HFFc6 (cell line): ENCODE data around the gene WDR31. TPM values are rescaled to one million over a fixed set of nuclear protein-coding genes. Genes with fewer than 3 reads are reported as not detected.

Experiments used
- DNase-seq: peaks from one replicate; pipeline ENCODE4 v3.0.0-alpha.2; 2018
- H3K27ac Mint-ChIP-seq: 2 replicates; pipeline ENCODE4 v1.8.0; 2020; ENCODE audit warnings: mild to moderate bottlenecking, mixed read lengths
- H3K27me3 Mint-ChIP-seq: 2 replicates; pipeline ENCODE4 v1.8.0; 2021; ENCODE audit warnings: mild to moderate bottlenecking, moderate library complexity, mixed read lengths; ENCODE audit not compliant: insufficient read depth
- H3K36me3 Mint-ChIP-seq: 2 replicates; pipeline ENCODE4 v1.8.0; 2021; ENCODE audit warnings: low read depth, mixed read lengths
- H3K4me1 Mint-ChIP-seq: 2 replicates; pipeline ENCODE4 v1.8.0; 2020; ENCODE audit warnings: low read depth, mixed read lengths
- H3K4me3 Mint-ChIP-seq: 2 replicates; pipeline ENCODE4 v1.8.0; 2020; ENCODE audit warnings: mild to moderate bottlenecking, moderate library complexity, mixed read lengths
- H3K9me3 Mint-ChIP-seq: 2 replicates; pipeline ENCODE4 v1.8.0; 2020; ENCODE audit warnings: mild to moderate bottlenecking, mixed read lengths
- total RNA-seq, 6 experiments: library from RNA; stranded (reverse); fragmentation: NEBNext Ultra II Directional; extraction: Animal tissue kit (Norgen Biotek cat#: 25700); gene quantifications; 2 replicates in 1 of 6; 3 replicates in 5 of 6; pipeline ENCODE4 v1.2.3, GENCODE V29; 2021
- TF ChIP-seq, protein P1 (sequence below): fragments of 200-600 bp; sonication (generic); IDR thresholded peaks from 2 replicates; pipeline ENCODE4 v1.5.0; 2021; ENCODE audit warnings: antibody characterized with exemption, mild to moderate bottlenecking

Gene WDR31
- total RNA-seq, 6 experiments from 2014 or later: 0.84 to 1.6 (median 1.0) TPM

DNA sequence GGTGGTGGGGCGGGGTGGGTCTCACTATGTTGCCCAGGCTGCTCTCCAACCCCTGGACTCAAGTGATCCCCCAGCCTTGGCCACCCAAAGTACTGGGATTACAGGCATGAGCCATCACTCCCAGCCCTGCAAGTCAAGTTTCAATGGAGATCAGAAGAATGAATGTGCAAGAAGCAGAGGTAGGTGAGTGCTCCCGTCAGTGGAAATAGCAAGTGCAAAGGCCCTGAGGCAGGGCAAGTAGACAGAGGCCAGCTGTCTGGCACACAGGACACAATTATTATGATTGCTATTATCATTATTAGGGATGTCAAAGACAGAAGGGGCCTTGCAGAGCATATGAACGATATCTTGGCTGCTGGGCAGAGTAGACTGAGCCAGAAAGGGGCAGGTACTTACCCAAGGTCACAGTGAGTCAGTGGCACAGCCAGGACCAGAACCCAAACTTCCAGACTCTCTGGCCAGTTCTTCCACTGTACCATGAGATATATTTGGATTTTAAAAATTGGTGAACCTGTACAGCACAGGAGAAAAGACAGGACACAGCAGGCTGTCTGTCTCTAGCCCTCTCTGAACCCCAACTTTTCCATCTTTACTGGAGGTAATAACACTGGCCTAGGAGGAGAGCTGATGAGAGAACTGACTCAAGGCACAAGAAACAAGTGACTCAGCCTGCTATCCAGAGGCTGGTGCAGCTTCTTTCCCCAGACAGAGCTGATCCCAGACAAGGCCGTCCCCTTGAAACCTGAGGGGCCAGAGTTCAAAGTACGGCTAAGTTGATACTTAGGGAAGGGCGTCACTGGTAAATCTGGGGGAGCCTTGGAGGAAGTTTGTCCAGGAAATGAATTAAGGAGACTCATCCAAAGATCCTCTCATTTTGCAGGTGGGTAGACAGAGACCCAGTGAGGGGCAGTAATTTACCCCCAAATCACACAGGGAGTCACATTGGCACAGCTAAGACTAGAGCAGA, 35.3 kb upstream of the WDR31 start:
- H3K4me3 Mint-ChIP-seq: peak overlapping the region; percentile 89
- H3K27ac Mint-ChIP-seq: peak overlapping the region; percentile 40; the same call in 1 of the 2 replicates
- no peaks in the 10 kb centered on the region for H3K9me3 Mint-ChIP-seq
- DNase-seq: peak; percentile 9
- TF ChIP-seq, protein P1, sequence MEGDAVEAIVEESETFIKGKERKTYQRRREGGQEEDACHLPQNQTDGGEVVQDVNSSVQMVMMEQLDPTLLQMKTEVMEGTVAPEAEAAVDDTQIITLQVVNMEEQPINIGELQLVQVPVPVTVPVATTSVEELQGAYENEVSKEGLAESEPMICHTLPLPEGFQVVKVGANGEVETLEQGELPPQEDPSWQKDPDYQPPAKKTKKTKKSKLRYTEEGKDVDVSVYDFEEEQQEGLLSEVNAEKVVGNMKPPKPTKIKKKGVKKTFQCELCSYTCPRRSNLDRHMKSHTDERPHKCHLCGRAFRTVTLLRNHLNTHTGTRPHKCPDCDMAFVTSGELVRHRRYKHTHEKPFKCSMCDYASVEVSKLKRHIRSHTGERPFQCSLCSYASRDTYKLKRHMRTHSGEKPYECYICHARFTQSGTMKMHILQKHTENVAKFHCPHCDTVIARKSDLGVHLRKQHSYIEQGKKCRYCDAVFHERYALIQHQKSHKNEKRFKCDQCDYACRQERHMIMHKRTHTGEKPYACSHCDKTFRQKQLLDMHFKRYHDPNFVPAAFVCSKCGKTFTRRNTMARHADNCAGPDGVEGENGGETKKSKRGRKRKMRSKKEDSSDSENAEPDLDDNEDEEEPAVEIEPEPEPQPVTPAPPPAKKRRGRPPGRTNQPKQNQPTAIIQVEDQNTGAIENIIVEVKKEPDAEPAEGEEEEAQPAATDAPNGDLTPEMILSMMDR: no peak
- peaks cover 5% of the 10 kb centered on the region; the same call in 1 of the 2 replicates for H3K27me3 Mint-ChIP-seq
- no peaks in the 10 kb centered on the region for H3K36me3 Mint-ChIP-seq
- H3K4me1 Mint-ChIP-seq: peaks cover 11% of the 10 kb centered on the region

DNA sequence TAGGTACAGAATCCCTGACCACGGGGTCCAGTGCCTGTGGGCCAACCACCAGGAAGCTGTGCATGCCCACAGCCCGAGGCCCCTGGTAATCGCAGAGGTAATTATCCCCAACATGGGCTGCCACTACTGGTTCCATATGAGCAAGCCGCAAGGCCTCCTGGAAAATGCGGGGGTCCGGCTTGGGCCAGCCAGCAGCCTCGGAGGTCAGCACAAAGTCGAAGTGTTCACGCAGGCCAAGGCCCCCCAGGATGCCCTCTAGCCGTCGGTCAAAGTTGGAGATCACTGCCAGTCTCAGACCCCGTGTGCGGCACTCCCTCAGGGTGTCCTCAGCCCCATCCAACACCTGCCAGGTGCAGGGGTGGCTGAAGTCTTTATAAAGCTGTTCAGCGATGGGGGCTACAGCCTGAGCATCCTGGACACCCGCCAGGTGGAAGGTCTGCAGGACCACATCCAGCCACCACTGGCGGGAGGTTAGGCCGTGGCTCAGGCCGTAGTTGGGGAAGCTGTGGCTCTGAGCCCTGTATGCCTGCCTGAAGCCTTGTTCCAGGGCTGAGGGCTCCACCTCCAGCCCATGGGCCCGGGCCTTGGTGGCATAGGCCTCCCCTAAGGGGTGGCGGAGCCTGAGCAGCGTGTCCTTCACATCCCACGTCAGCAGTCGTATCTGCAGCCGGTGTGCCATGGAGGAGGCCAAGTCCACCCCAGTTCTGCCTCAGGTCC, 33.8 kb upstream of the WDR31 start:
- Mint-ChIP-seq H3K4me1 (peaks cover 11% of the 10 kb centered on the region), H3K27ac (no peak overlapping the region), H3K9me3 (no peaks in the 10 kb centered on the region), H3K36me3 (no peaks in the 10 kb centered on the region), H3K27me3 (peaks cover 3% of the 10 kb centered on the region; the same call in 1 of the 2 replicates), H3K4me3 (no peak overlapping the region)
- DNase-seq: no peak
- TF ChIP-seq, protein P1: no peak

DNA sequence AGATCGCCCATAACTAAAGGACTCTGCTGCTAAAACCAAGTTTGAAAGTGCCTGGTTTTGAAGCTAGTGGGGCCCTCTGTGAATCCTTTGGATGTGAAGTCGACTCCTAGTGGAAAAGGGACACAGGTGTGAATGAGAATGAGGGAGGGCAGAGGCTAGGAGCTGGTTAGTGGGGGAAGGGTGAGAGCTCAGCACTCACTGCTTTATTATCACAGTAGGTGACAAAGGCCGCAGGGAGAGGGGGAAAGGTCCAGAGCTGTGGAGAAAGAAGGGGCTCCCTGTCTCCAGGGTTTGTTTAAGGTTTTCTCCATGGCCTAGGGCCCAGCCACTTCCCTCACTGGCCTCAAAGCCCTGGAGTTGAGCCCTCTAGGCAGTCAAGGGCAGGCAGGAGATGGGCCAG, 33.2 kb upstream of the WDR31 start:
- H3K4me3 Mint-ChIP-seq: no peak overlapping the region
- no peak overlapping the region for H3K27ac Mint-ChIP-seq
- no peaks in the 10 kb centered on the region for H3K36me3 Mint-ChIP-seq
- peaks cover 4% of the 10 kb centered on the region for H3K27me3 Mint-ChIP-seq
- TF ChIP-seq, protein P1: no peak
- DNase-seq: no peak
- peaks cover 11% of the 10 kb centered on the region for H3K4me1 Mint-ChIP-seq
- H3K9me3 Mint-ChIP-seq: no peaks in the 10 kb centered on the region

DNA sequence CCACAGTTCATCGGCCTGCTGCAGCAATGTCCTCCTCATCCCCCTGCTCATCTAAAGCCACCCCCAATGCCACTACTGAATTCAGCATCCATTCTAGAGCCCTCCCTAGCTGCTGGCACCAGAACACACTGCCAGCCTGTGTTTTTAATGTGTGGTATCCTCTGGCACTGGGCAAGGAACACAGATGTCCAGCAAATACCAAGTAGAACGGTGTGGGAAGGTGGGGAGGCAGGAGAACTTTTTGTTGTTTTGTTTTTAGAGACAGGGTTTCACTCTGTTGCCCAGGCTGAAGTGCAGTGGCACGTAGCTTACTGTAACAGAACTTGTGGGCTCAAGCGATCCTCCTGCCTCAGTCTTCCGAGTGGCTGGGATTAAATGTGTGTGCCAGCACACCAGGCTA, 32.0 kb upstream of the WDR31 start:
- Mint-ChIP-seq H3K9me3 (no peaks in the 10 kb centered on the region), H3K4me3 (no peak overlapping the region), H3K27me3 (peaks cover 8% of the 10 kb centered on the region), H3K27ac (no peak overlapping the region), H3K4me1 (peaks cover 11% of the 10 kb centered on the region), H3K36me3 (no peaks in the 10 kb centered on the region)
- DNase-seq: no peak
- TF ChIP-seq, protein P1: no peak

DNA sequence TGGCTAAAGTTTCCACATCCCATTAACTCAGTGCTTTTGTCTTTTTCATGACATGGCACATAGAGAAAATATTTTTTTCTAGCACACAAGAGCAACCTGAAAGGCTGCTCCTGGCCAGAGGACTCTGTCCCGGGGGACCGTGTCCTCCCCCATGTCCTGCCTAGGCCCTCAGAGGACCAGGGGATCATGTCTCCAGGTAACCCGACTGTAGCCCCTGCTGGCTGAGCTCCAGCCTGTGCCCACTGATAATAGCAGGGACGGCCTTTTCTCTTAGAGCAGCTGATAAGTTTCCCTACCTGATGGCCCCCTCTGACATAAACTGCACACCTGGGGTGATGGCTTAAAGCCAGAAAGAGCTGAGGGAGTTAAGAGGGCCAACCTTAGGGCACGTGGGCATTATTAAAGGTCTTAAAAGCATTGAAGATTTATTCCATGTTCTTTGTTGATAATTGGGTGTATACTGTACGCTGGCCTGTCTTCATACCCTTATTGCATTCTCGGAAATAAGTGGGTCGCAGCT, 30.8 kb upstream of the WDR31 start:
- no peak overlapping the region for H3K4me3 Mint-ChIP-seq
- no peaks in the 10 kb centered on the region for H3K9me3 Mint-ChIP-seq
- H3K27me3 Mint-ChIP-seq: peaks cover 8% of the 10 kb centered on the region
- DNase-seq: no peak
- no peak overlapping the region for H3K27ac Mint-ChIP-seq
- H3K4me1 Mint-ChIP-seq: peaks cover 11% of the 10 kb centered on the region
- no peaks in the 10 kb centered on the region for H3K36me3 Mint-ChIP-seq
- TF ChIP-seq, protein P1: no peak
